ENCODE data around the gene STXBP6.
"Not testable (repeated sequence)": the region's sequence is repeated elsewhere in the genome, so short reads cannot be mapped to it uniquely, and the experiment has no call there.

The STXBP6 gene

DNA sequence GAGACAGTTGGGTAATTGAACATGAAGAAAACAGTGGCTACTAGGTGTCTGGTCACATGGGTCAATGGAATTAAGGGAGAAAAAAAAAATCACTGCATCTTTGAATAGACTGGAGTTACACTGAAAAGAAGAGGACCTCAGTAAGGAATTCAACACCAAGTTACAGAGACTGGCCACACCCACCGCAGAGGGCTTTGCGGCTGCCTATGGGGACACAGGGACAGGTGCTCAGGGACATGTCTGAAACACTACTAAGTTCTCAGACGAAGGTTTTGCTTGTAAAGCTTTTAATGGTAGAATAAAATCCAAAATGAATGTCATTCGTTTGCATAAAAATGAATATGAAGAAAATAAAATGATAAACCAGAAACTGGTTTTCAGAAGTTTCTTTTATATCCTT lies 93.8 kb downstream of the STXBP6 start:
- DNase-seq (ENCODE audit: low read depth in 2 of 2), result no peak

DNA sequence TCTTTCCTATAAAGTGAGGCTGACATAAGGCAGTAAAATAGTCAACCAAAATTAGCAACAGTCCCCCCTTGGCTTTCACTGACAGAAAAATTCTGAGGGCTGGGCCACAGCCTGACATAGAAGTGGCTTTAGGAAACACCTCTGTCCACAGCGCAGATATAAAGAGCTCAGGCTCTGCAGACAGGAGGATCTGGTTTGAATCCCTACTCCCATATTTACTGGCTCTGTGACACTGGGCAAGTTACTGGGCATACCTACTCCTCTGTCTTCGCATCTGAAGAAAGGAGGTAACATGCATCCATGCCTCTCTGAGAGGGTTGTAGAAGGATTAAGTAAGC lies 95.3 kb downstream of the STXBP6 start:
- DNase-seq (ENCODE audit: low read depth in 2 of 2), result no peak

DNA sequence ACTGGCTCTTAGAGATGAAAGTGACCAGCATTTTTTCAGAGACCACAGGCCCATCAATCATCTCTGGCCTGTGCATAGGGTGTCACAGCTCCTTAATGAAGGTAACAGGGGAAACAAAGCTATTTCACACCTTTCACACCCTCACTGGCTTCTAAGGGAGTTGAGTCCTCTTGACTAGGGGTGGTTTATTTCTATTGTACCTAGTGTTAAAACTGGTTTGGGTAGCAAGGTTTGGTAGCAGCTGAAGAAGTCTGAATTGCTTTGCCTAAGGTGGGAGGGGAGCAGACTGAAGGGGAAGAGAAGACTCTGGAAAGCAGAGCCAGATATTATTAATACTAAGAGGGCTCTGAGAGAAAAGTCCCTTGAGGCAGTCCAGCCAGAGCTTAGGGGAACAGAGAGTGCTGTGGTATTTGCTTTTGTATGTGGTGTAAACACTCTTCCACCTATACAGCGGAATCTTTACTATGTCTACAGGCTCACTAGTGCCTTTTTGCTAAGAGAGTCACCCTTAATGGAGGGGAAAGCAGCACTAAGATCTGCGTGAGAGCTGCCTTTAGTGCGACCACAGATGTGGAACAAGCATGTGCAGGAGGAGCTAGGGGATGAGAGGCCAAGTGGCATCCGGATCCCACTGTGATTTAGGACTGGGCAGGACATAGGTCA lies 95.8 kb downstream of the STXBP6 start:
- DNase-seq (ENCODE audit: low read depth in 2 of 2), result no peak

DNA sequence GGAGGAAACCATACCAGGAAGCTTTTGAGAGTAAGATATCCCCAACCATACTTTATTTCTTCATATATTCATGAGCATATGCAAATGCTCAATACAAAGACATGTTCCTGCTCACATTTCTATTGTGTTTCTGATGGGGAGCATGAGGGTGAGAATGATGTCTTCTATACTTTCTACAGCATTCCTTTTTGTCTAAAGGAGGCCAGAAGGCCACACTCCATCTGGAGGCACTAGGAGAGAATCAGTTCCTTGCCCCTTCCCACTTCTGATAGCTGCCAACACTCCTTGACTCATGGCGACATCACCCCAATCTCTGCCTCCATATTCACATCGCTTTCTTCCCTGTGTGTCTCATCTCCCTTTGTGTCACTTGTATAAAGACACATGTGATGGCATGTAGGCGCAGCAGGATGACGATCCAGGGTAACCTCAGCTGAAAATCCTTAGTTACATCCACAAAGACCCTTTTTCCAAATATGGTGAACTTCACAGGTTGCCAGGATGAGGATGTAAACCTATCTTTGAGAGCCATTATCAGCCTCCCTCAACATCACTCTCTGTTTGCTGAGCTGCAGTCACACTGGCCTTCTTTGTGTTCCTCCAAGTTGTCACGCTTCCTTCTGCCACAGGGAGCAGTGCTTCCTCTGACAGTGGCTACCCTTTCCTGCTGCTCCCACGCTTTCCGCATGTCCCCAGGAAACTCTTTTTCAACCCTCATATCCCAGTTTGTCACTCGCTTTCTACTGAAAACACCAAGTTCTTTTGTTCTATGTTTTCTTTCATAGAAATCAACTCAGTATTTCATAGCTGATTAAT lies 96.9 kb downstream of the STXBP6 start:
- DNase-seq (ENCODE audit: low read depth in 2 of 2), result no peak

DNA sequence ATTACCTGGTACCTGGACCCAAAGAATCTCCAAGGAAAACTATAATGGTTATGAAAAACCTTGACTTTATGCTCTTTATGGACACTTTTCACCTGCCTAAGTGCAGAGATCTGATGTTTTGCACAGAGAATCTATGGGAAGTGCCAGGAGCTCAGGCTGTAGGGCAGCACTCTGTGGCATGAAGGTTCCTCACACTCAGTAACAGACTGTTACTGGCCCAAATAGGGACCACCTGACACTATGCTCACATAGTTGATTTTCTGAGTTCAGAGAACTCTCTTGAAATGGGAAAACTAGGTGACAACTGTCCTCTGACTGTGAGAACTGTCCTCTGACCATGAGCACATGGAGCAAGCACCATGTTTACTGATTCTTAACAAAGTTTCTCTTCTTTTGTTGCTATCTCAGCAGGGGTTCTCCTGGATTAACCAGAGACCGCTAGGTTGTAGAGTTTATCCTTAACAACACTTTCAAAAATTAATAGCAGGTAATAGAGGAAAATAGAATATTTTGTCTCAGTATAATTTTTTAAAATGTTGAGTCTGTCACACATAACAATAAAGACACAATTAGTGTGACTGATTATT lies 101.6 kb downstream of the STXBP6 start:
- DNase-seq (ENCODE audit: low read depth in 2 of 2), result no peak

DNA sequence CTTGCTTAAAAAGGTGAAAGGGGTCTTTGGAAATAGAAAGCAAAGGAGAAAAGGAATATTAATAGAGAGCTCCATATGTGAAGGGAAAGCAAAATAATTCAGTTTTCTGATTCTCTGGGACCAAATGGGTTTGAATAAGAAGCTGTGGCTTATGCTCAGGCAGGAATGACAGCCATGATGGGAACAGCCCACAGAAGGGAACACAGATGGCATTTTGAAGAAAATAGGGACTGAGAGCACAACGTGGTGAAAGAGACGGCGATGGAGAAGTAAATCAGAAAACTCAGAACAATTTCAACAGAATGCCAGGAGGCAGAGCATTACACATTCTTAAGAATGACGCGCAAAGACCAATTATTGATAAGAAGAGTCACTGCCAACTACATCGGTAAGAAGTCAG lies 102.8 kb downstream of the STXBP6 start:
- DNase-seq (ENCODE audit: low read depth in 2 of 2), result no peak

DNA sequence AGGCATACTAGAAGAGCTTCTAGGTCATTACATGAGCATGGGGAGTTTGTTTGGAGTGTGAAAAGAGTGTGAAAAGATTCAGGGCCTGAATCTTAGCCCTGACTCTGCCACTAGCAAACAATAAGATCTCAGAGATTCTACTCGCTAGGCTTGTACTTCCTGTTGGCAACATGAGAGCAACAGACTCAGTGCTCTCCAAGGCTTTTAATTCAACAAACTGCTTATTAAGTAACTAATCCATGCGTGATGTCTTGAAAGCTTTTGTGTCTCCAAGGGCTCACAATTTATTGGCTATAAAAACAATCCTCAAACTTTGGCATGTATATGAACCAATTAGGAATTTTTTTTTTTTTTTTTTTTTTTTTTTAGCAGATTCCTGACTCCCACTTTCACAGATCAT lies 105.1 kb downstream of the STXBP6 start:
- DNase-seq (ENCODE audit: low read depth in 2 of 2), result no peak

DNA sequence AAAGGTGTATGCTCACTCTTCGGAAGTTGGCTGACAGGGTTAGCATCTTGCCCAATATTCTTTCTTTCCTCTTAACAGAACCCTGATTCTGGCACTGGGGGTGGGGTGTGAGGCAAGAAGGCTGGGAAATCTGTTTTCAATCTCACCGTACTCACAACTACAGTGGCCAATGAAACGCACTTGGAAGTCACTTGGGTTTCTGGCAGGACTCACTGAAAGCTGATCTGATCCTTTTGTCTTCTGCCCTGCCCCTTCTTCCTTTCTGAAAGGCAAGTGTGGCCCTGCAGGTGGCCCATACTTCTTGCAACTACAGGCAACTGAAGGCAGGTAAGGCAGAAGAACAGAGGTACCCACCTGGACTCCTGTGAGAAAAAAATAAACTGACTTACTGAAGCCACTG lies 106.9 kb downstream of the STXBP6 start:
- DNase-seq (ENCODE audit: low read depth in 2 of 2), result no peak

DNA sequence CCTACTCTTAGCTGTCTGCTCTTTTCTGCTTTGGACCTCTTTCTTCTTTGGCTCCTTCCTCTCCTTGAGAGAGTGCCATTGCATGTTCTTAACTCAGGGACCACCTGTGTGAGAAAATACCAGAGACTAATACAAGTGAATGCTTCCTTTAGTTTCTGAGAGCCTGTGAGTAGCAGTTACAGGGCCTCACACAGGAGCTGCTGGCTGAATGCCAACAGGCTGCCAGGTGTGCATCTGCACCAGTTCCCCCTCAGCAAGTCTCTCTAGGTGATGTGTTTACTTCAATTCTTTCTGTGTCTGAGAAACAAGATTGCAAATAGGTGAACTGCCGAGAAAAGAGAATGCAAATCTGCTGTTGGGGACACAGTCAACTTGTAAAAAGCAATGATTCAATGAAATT lies 108.2 kb downstream of the STXBP6 start:
- no peak for DNase-seq (ENCODE audit: low read depth in 2 of 2)

DNA sequence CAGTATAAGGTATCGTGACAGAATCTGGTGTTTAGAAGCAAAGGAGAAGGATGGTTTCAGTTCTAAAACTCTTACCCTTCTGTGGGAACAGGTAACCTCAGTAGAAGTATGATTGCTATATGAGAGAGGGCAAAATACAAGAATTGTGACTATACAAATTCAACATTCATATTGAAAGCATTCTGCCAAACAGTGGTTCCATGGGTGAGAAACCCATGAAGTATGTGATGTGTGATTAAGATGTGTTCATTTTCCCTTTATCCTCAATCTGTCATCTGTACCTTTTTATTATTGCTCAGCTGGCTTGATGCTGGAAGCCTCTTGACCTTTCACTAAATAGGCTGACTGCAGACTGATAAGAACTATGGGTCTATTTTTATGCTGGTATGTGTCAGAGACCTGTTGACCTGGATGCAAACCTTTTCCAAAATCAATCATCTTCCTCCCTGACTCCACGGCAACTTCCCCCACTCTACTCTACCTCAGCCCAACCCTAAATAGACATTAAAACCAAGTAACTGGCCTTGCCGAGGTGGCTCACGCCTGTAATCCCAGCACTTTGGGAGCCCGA lies 109.6 kb downstream of the STXBP6 start:
- no peak for DNase-seq (ENCODE audit: low read depth in 2 of 2)

DNA sequence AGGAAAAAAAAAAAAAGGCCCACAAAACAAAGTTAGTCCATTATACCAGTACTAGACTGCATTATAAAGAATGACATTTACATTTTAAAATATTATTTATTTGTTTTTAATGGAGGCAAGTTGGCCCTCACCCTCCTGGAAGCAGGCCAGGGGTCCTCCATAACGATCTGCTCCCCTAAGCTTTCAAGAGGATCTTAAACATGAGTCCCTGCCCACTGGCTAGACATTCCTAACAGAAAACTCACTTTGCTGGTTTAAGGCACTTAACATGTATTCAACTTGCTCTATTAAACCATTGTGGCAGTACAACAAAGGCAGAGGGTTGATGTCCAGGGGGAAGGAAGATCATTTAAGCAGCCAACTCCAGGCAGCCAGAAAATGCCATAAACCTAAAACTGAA lies 111.4 kb downstream of the STXBP6 start:
- no peak for DNase-seq (ENCODE audit: low read depth in 2 of 2)

DNA sequence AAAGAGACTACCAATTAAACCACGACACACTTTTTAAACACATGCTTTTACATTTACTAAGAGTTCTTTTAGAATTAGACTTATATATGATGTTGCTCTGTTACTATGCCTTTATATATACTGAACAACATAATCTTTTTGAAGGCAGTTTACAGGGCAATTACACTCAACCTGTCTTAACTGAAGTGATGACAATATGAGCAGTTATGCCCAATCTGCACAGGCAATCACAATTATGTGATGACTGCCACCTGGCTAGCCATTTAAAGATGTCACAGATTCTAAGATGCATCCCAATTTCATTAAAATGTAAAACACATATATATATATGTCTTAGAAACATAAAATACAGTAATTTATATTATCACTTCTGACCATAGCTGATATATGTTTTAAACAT lies 112.6 kb downstream of the STXBP6 start:
- DNase-seq (ENCODE audit: low read depth in 2 of 2), result no peak

DNA sequence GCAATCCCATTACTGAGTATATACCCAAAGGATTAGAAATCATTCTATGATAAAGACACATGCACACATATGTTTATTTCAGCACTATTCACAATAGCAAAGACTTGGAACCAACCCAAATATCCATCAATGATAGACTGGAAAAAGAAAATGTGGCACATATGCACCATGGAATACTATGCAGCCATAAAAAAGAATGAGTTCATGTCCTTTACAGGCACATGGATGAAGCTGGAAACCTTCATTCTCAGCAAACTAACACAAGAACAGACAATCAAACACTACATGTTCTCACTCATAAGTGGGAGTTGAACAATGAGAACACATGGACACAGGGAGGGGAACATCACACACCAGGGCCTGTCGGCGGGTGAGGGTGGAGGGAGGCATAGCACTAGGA lies 113.2 kb downstream of the STXBP6 start:
- not testable (repeated sequence) for DNase-seq (ENCODE audit: low read depth in 2 of 2)

DNA sequence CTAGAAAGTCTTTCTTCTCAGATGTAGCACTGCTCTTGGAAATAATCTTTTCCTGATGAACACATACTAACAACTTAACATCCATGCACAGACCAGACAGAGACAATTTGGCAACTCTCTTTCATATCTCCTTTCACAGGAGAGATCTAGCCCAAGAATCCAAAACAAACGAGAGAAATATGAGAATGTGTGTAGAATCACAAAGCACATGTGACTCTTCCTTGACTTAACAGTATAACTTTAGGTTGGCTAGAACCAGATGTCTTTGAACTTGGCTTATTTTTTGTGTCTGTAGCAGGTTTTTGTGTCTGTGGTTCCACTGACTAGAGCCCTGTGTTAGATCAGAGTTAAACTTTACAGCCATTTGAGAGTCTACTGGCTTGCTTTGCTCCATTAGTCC lies 114.2 kb downstream of the STXBP6 start:
- DNase-seq (ENCODE audit: low read depth in 2 of 2), result no peak

DNA sequence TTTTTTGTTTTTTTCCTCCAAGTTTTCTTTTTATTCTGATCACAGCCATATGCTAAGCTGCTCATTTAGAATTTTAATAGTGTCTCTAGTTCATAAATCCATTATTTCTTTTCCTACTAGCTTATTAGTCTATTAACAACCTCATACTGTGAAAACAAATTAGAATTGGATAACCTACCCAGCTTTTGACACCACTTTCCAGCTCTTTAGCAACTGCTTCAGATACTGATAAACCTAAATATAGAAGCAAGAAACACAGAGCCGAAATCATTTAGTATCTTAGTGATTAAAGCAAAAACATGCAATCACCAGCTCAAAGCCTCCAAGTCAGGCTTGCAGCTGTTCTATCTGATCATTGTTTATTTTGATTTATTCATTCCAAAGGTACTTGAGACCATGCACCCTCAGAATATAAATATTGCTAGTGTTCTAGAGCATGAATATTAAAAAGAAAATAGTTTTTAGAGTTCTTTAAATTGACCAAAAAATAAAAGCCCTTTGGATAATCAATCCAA lies 121.5 kb downstream of the STXBP6 start:
- DNase-seq (ENCODE audit: low read depth in 2 of 2), result no peak

DNA sequence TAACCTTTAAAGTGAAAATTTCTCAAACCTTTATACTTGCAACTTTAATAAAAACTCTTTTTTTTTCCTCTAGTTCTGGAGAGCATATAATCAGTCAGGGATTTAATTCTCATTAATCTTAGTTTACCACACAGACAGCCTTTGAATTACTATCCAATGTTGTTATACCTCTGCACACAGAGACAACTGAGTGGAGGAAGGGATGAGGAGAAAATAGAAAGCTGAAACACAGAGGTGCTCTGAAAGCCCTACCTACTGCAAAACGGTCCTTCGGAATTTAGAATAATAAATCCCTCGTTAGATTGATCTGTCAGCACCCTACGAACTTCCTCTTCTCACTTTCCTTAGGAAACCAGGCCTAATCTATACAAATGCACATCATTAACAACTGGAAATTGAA lies 122.1 kb downstream of the STXBP6 start:
- no peak for DNase-seq (ENCODE audit: low read depth in 2 of 2)

DNA sequence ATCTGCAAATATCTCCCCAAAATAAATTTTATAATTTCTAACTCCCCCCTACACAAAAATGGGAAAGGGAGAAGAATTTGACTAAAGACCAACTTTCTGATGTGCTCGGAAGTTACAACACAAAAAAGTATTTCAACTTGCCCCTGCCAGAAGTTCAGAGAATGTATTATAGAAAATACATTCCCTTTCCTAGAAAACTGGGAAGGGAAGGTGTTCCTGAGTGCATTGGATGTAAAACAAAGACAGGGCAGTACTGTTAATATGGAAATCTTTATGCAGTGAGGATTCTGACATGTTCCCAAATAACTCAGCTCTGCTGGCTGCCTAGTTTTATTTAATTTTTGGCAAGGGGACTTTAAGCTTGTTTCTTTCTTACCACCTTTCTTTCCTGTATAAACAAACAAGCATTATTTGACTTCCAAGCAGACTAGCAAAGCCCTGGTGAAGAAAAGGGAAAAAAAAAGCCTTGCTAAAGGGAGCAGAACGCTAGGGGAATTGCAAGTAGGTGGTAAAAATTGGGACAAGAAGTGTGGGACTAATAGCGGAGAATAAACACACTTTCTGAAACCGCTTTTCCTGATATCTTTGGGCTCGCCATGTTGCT lies 124.1 kb downstream of the STXBP6 start:
- no peak for DNase-seq (ENCODE audit: low read depth in 2 of 2)

DNA sequence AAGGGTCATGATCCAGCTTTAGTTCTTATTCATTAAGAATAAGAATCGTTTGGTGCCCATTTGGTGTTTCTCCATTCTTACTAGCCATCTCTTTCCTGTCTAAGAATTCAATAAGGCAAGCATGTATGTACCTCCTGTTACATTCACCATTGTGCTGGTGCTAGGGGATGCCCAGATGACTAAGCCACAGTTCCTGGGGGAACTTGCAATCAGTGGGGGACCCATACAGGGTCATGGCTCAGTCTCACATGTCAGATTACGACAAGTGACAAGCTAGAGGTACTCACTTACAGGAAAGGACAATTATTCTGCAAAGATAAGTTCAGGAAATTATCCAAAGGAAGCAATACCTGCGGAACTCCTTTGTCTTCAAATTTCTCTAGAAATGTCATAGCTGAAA lies 125.4 kb downstream of the STXBP6 start:
- no peak for DNase-seq (ENCODE audit: low read depth in 2 of 2)

DNA sequence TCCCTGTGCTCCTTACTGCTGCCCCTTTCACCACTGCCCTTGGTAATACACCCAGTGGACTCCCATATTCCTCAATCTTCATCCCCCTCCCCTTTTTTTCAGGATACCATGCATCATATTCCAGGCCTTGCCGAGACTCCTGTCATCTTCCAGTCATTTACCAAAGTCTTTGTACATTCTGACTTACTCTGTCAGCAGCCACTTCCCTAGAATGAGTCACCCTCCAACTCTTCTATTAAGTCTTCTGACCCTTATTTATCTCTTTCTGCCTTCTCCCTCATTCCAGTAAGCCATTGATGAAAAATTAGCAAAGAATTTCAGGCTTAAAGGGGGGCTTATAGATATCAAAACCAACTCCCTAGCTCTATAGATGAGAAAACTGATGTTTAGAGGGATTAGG lies 128.0 kb downstream of the STXBP6 start:
- DNase-seq (ENCODE audit: low read depth in 2 of 2), result no peak

DNA sequence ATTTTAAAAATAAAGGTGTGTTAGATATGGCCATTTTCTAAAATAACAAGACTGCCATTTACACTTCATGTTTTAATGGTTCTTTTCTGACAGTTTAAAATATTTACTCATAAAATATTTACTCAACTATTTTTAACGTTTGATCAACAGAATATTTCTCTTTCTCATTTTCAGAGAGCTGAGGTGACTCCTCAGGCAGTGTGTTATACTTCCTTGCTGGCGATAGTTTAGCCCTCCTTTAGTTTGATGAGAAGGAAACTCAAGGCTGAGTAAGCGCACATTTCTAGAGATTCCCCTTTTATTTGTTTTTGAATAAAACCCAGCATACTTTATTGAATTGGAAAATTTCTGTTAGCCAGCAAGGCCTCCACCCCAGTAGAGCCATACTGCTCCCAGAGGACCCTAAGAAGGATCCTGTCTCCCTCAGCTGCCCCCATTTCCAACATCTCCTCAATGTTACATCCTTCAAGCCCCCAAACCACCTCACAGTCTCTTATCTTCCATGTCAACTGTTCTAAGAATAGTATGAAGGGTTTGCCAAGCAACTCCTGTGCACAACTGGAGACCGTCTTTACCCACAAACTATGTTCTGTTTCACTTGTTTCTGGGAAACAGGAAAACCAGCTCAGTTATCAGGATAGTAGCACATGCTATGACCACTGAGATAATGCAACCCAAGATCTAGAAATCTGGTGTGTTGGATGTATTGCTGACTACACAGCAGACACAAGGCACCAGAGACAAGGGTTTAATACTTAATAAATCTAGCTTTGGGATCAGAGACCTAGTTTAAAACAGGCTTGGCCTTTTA lies 129.5 kb downstream of the STXBP6 start:
- DNase-seq (ENCODE audit: low read depth in 2 of 2), result no peak

DNA sequence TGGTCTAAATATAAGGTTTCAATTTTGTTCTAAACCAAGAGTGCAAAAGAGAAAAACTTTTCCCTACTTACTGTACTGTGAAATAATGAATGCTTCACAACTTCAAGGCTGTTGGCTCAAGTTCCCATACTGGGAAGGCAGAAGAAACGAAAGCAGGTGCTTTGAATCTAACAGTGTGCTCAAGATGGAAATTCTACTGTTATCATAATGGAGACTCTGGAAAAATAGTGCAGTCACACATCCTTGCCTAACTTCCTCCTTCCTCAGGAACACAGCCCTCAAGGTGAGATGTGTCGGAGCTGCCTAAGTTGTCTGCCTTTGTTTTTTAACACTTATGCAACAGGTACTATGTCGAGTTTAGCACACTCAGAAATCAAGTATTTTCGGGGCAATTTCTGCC lies 131.1 kb downstream of the STXBP6 start:
- DNase-seq (ENCODE audit: low read depth in 2 of 2), result no peak
